ENCODE data around the gene VIPR2.

Gene VIPR2

DNA sequence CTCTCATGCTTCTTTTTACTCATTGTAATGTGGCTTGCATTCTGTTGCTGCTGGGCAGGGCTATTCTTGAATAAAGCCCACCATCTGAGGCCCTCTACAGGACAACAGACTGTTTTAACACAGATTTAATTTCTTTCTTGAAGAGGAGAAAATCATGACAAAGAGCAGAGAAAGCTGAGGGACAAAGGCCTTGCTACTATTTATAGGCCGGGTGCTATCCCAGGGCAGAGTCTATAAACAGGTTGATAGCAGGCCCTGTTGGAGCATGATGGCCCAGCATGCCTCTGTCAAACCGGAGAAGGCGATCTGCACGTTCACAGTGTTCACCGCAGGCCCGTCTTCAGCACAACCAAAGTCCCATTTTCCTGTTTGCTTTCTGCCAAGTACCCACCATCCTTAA is 3.0 kb downstream of the VIPR2 start:
- TF ChIP-seq POLR2AphosphoS5 (IDR thresholded peaks at IDR 0.05; ENCODE audit: low read depth, low read length), result no peak
- TF ChIP-seq, protein P1, sequence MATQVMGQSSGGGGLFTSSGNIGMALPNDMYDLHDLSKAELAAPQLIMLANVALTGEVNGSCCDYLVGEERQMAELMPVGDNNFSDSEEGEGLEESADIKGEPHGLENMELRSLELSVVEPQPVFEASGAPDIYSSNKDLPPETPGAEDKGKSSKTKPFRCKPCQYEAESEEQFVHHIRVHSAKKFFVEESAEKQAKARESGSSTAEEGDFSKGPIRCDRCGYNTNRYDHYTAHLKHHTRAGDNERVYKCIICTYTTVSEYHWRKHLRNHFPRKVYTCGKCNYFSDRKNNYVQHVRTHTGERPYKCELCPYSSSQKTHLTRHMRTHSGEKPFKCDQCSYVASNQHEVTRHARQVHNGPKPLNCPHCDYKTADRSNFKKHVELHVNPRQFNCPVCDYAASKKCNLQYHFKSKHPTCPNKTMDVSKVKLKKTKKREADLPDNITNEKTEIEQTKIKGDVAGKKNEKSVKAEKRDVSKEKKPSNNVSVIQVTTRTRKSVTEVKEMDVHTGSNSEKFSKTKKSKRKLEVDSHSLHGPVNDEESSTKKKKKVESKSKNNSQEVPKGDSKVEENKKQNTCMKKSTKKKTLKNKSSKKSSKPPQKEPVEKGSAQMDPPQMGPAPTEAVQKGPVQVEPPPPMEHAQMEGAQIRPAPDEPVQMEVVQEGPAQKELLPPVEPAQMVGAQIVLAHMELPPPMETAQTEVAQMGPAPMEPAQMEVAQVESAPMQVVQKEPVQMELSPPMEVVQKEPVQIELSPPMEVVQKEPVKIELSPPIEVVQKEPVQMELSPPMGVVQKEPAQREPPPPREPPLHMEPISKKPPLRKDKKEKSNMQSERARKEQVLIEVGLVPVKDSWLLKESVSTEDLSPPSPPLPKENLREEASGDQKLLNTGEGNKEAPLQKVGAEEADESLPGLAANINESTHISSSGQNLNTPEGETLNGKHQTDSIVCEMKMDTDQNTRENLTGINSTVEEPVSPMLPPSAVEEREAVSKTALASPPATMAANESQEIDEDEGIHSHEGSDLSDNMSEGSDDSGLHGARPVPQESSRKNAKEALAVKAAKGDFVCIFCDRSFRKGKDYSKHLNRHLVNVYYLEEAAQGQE (IDR thresholded peaks at IDR 0.05; ENCODE audit: insufficient read depth in 1 of 2, low read depth in 2 of 2, low read length in 2 of 2), result no peak
- TF ChIP-seq TAF1 (IDR thresholded peaks at IDR 0.05; ENCODE audit: borderline replicate concordance, insufficient read depth, low read length), result no peak
- no peak for TF ChIP-seq SIN3A (IDR thresholded peaks at IDR 0.05; ENCODE audit: borderline replicate concordance, insufficient read depth, low read length)
- no peak for TF ChIP-seq FOXP2 (optimal IDR thresholded peaks at IDR 0.05; ENCODE audit: borderline replicate concordance, extremely low read depth, extremely low read length, insufficient read depth)

DNA sequence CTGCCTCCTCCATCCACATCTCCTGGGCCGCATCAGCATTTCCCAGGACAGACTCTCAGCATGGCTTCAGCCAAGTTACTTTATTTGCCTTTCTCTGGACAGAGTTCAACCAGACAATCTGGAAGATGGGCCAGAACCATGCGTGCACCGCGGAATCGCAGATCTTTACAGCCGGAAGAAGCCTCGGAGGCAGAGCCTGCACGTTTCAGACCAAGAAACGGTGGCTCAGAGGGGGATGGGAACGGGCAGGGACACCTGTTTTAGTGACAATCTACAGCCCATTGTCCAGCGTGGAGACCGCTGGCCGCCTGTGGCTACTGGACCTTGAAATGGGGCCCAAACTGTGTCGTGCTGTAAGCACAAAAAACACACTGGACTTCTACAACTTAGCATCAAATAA is 3.5 kb downstream of the VIPR2 start:
- TF ChIP-seq, protein P1 (IDR thresholded peaks at IDR 0.05; ENCODE audit: insufficient read depth in 1 of 2, low read depth in 2 of 2, low read length in 2 of 2), result no peak
- TF ChIP-seq SIN3A (IDR thresholded peaks at IDR 0.05; ENCODE audit: borderline replicate concordance, insufficient read depth, low read length) (no peak), TAF1 (IDR thresholded peaks at IDR 0.05; ENCODE audit: borderline replicate concordance, insufficient read depth, low read length) (no peak), FOXP2 (optimal IDR thresholded peaks at IDR 0.05; ENCODE audit: borderline replicate concordance, extremely low read depth, extremely low read length, insufficient read depth) (no peak), POLR2AphosphoS5 (IDR thresholded peaks at IDR 0.05; ENCODE audit: low read depth, low read length) (no peak)

DNA sequence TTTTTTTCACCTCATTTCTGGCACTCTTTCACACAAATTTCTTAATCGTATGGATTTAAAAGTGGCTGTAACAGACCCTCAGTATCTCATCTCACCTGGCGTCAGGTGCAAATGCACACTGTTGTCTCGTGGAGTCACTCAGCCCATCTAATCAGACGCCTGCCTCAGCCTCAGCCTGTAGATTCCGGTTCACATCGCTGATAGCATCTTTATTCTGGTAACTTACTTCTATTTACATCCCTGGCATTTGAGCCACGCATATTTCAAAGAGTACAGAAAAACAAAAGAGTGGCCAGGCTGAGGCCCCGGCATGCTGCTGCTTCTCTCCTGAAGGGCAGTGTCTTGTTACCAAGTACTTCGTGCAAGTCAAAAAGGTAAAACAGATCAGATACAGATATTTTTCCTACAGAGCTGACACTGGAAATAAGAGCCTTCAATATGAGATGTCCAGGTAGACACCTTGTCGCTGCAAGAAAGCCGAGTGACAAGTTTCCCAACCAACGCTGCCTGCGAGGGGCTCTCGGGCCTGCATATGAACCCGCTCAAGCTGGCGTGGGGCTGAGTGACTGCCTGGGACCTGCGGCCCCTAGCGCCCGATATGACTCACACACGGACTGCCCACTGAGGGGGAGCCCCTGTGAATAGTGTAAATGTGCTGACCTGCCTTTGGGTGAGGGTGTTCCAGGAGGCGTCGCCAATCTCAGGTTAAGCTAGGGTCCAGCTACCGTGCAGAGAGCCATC is 4.3 kb downstream of the VIPR2 start:
- TF ChIP-seq POLR2AphosphoS5 (IDR thresholded peaks at IDR 0.05; ENCODE audit: low read depth, low read length) (no peak), TAF1 (IDR thresholded peaks at IDR 0.05; ENCODE audit: borderline replicate concordance, insufficient read depth, low read length) (no peak), FOXP2 (optimal IDR thresholded peaks at IDR 0.05; ENCODE audit: borderline replicate concordance, extremely low read depth, extremely low read length, insufficient read depth) (no peak)
- TF ChIP-seq, protein P1 (IDR thresholded peaks at IDR 0.05; ENCODE audit: insufficient read depth in 1 of 2, low read depth in 2 of 2, low read length in 2 of 2), result no peak

DNA sequence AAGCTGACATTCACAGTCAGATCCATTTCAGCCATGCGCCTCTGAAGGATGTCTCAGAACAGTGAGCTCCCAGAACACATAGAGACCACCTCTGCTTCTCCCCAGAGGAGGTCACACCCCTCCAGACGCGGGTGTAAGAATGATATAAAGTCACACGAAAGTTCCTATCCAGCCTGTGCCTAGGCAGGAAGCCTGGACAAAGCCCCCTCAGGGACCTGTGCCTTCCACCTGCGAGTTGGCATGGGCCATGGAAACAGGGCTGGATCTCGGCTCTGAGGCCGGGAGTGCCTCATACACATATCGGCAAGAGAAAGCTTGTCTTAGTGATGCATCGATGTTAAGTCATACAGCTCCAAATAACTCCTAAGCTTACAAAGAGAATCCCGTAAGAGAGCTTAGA is 5.0 kb downstream of the VIPR2 start:
- TF ChIP-seq POLR2AphosphoS5 (IDR thresholded peaks at IDR 0.05; ENCODE audit: low read depth, low read length) (no peak), SIN3A (IDR thresholded peaks at IDR 0.05; ENCODE audit: borderline replicate concordance, insufficient read depth, low read length) (no peak), TAF1 (IDR thresholded peaks at IDR 0.05; ENCODE audit: borderline replicate concordance, insufficient read depth, low read length) (no peak), FOXP2 (optimal IDR thresholded peaks at IDR 0.05; ENCODE audit: borderline replicate concordance, extremely low read depth, extremely low read length, insufficient read depth) (no peak)
- TF ChIP-seq, protein P1 (IDR thresholded peaks at IDR 0.05; ENCODE audit: insufficient read depth in 1 of 2, low read depth in 2 of 2, low read length in 2 of 2), result no peak
